HG03139 (cell line): ENCODE data around the gene NEBL.

Source experiments
- ATAC-seq: cut with Tn5 transposase; IDR thresholded peaks from one replicate; pipeline ENCODE4 v1.9.1; 2021; ENCODE audit not compliant: unreplicated experiment

Gene NEBL

GRCh38 chr10:20797290-20797689 lies 99.8 kb downstream of the NEBL start:
- no peak for ATAC-seq

GRCh38 chr10:20795391-20795790 lies 101.7 kb downstream of the NEBL start:
- ATAC-seq, result no peak

- ATAC-seq, result no peak
Measured at GRCh38 chr10:20785174-20785573, 111.9 kb downstream of the NEBL start.

- no peak for ATAC-seq
Measured at GRCh38 chr10:20778008-20778757, 118.9 kb downstream of the NEBL start.

- no peak for ATAC-seq
Measured at GRCh38 chr10:20776384-20777118, 120.6 kb downstream of the NEBL start.

- no peak for ATAC-seq
Measured at GRCh38 chr10:20771051-20771450, 126.1 kb downstream of the NEBL start.

GRCh38 chr10:20769481-20769880 lies 127.6 kb downstream of the NEBL start:
- ATAC-seq, result no peak

GRCh38 chr10:20768843-20769242 lies 128.3 kb downstream of the NEBL start:
- no peak for ATAC-seq

GRCh38 chr10:20767028-20767427 lies 130.1 kb downstream of the NEBL start:
- ATAC-seq, result no peak

- ATAC-seq, result no peak
Measured at GRCh38 chr10:20765066-20765465, 132.0 kb downstream of the NEBL start.

- no peak for ATAC-seq
Measured at GRCh38 chr10:20760460-20760859, 136.7 kb downstream of the NEBL start.

GRCh38 chr10:20748551-20748950 lies 148.6 kb downstream of the NEBL start:
- no peak for ATAC-seq

GRCh38 chr10:20747782-20748181 lies 149.3 kb downstream of the NEBL start:
- no peak for ATAC-seq

GRCh38 chr10:20746856-20747255 lies 150.3 kb downstream of the NEBL start:
- no peak for ATAC-seq

GRCh38 chr10:20745556-20746375 lies 151.3 kb downstream of the NEBL start:
- no peak for ATAC-seq

GRCh38 chr10:20744821-20745220 lies 152.3 kb downstream of the NEBL start:
- ATAC-seq, result no peak

- ATAC-seq, result no peak
Measured at GRCh38 chr10:20743942-20744341, 153.2 kb downstream of the NEBL start.

- ATAC-seq, result no peak
Measured at GRCh38 chr10:20742737-20743541, 154.2 kb downstream of the NEBL start.

- no peak for ATAC-seq
Measured at GRCh38 chr10:20740120-20740519, 157.0 kb downstream of the NEBL start.

- no peak for ATAC-seq
Measured at GRCh38 chr10:20737107-20737506, 160.0 kb downstream of the NEBL start.
